Stimulated activated naive CD8-positive, alpha-beta T cell treated with anti-CD3 and anti-CD28 coated beads, Interleukin-15, amount 100 ng/mL, for 72 hours (primary cell): ENCODE data around the gene DAPL1.

ENCODE experiments used
- ATAC-seq: fragments of 150-1000 bp; cut with Tn5 transposase; 2 replicates; pipeline ENCODE4 v1.10.0; 2021; ENCODE audit warnings: mild to moderate bottlenecking, moderate library complexity
- DNase-seq, 2 donors: peaks; one replicate each; pipeline ENCODE4 v3.0.0; 2021 to 2022
- H3K27ac Mint-ChIP-seq, 2 donors: one replicate each; pipeline ENCODE4 v1.8.0; 2022; ENCODE audit warnings: mild to moderate bottlenecking in 2 of 2, mixed read lengths in 2 of 2, moderate library complexity in 2 of 2
- H3K27me3 Mint-ChIP-seq: one replicate; pipeline ENCODE4 v1.8.0; 2022; ENCODE audit warnings: mixed read lengths
- H3K4me1 Mint-ChIP-seq: one replicate; pipeline ENCODE4 v1.8.0; 2022; ENCODE audit warnings: mild to moderate bottlenecking, mixed read lengths
- H3K4me3 Mint-ChIP-seq, 2 donors: one replicate each; pipeline ENCODE4 v1.8.0; 2022; ENCODE audit warnings: mild to moderate bottlenecking in 2 of 2, mixed read lengths in 2 of 2, moderate library complexity in 1 of 2
- H3K9me3 Mint-ChIP-seq, 2 donors: one replicate each; pipeline ENCODE4 v1.8.0; 2022; ENCODE audit warnings: mixed read lengths in 2 of 2

Gene DAPL1, protein sequence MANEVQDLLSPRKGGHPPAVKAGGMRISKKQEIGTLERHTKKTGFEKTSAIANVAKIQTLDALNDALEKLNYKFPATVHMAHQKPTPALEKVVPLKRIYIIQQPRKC

DNA sequence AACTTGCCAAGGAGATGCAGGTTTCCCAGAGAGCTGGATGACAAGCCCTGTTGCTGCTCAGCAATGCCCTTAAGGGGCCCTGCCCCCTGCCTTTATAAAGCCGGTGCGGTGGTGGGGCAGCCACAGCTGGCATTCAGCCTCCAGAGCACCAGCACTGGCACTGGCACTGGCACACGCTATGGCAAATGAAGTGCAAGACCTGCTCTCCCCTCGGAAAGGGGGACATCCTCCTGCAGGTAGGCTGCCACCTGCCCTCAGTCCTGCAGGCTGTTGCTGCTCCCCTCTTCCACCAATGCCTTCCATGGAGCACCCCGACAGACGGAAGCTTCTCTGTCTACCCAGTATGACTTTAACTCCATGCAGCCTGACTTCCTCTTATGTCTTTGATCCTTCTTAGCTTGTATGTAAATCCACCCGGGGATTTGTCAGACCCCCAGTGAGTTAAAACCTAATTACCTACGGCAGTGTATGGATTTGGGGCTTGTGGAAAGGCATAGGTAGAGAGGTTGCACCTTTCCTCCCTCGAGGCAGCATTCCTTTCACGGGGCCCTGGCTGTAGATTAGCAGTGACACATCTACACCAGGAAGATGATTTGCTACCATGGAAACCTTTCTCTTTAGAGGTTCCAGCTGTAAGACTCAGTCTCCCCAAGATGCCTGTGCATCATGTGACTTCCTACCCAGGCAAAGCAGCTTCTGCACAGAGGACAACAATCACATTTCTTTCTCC lies at the start of gene DAPL1:
Gene DAPL1 (plus strand): TSS at position 123 of the 730 bp plus-strand sequence. CDS start 56 bp downstream, at position 179.
- H3K9me3 Mint-ChIP-seq = no peaks in the 10 kb centered on the region

GRCh38 chr2:158745866-158746382 lies 49.2 kb upstream of the DAPL1 start:
- Mint-ChIP-seq H3K27ac (no peak overlapping the region), H3K9me3 (no peaks in the 10 kb centered on the region), H3K4me3 (no peak overlapping the region), H3K4me1 (peaks cover 18% of the 10 kb centered on the region), H3K27me3 (peaks cover 55% of the 10 kb centered on the region)
- no peak for ATAC-seq
- no peak for DNase-seq

More for the DNA sequence above, at the start of gene DAPL1:
- DNase-seq (no peak), ATAC-seq (peak; percentile 23)
- Mint-ChIP-seq H3K4me1 (no peaks in the 10 kb centered on the region), H3K27ac (no peak within 1 kb of the TSS), H3K27me3 (peaks cover 33% of the 10 kb centered on the region), H3K4me3 (no peak within 1 kb of the TSS)

DNA sequence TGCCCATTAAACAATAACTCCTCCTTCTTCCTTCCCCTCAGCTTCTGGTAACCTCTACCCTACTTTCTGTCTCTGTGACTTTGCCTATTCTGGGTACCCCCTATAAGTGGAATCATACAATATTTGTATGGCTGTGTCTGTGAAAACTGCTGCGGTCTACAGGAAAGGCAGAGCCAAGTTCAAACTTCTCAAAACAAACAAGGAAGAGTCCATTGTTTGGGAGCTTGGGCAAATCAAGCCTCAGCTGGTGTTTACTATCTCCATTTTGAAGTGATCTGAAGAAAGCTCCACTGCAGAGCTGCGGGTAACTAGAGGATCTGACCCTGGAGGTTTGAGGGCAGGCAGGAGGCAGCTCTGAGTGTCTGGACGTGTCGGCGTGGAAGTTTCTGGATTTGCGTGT lies 48.6 kb upstream of the DAPL1 start:
- Mint-ChIP-seq H3K9me3 (no peaks in the 10 kb centered on the region), H3K27ac (no peak overlapping the region), H3K4me1 (peaks cover 18% of the 10 kb centered on the region), H3K4me3 (no peak overlapping the region), H3K27me3 (peaks cover 55% of the 10 kb centered on the region)
- ATAC-seq (no peak), DNase-seq (no peak)

GRCh38 chr2:158747281-158747680 lies 47.8 kb upstream of the DAPL1 start:
- ATAC-seq (no peak), DNase-seq (no peak)
- Mint-ChIP-seq H3K9me3 (no peaks in the 10 kb centered on the region), H3K27me3 (peaks cover 61% of the 10 kb centered on the region), H3K4me1 (peaks cover 18% of the 10 kb centered on the region), H3K4me3 (no peak overlapping the region), H3K27ac (no peak overlapping the region)

DNA sequence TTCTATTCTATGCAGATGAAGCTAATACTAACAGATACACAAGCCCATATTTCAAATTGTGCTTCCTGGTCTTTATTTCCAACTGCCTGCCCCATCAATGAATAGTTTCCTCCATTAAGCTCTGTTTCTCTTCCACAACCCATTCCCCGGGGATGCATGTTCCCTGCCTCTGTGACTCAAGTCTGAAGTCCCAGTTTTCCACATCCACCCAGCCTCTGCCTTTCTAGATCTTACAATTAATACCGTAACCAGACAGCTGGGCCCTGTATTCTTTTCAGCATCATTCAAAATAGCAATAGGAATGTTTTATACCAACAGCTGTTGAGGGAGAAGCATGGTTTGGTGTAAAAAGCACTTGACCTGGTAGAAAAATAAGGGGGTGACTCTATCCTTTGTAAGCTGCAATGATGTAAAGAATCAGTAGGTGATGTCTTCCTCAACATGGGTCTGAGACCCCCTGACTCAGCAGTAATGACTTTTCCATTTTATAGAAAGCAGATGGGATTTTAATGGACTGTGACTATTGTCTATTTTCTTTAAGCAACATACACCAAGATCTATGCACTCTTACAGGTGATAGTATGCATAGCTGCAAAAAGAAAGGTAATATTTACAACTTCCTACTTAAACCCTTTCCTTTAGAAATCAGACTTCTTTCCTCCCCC lies 46.1 kb upstream of the DAPL1 start:
- peaks cover 13% of the 10 kb centered on the region for H3K4me1 Mint-ChIP-seq
- no peak for ATAC-seq

GRCh38 chr2:158750458-158751125 lies 44.5 kb upstream of the DAPL1 start:
- DNase-seq (no peak), ATAC-seq (no peak)
- Mint-ChIP-seq H3K9me3 (no peaks in the 10 kb centered on the region), H3K27me3 (peaks cover 44% of the 10 kb centered on the region), H3K27ac (no peak overlapping the region), H3K4me3 (no peak overlapping the region), H3K4me1 (peaks cover 1% of the 10 kb centered on the region)

More for the DNA sequence above, 46.1 kb upstream of the DAPL1 start:
- H3K4me3 Mint-ChIP-seq = no peak overlapping the region
- DNase-seq = no peak
- H3K27ac Mint-ChIP-seq = no peak overlapping the region
- peaks cover 59% of the 10 kb centered on the region for H3K27me3 Mint-ChIP-seq
- H3K9me3 Mint-ChIP-seq = no peaks in the 10 kb centered on the region

DNA sequence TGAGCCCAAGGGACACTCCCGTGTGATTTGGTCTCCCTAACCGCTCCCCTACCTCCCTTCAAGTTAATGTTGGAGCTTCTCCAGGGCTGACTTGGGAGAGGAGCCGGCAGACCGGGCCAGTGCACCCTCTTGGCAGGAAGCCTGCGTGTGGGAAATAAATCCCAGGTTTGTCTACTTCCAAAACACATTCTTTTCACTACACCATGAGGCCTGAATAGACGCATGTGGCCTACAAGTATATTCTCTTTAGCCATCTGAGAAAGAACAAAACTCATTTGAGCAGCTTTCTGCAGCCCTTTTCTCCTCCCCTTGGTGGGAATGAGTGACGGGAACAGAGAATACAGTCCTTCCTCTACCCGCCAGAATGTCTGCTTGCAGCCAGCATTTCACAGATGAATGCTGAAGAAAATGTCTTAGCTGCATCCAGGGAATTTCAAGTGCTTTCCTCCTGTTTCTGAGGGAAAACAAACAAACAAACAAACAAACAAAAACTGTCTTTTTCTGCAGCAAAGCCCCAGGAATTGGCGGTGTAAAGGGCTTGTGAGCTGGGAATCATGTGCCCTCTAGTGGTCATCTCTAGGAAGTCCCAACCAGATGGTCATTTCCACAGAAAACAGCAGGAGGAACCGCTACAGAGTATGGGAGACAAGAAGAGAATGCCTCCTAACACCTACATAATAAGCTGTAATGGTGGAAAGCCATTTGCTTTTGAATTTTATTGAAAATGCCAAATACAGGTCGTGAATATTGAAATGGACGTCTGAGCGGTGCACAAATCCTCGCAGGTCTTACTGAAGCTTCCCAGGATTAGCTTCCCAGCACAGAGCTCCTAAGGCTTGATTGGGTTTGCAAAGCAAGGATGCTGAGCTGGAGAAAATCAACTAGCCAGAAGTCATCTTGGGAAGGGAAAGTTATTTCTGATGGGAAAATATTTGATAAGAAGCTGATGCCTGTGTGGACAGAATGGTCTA lies 41.2 kb upstream of the DAPL1 start:
- no peaks in the 10 kb centered on the region for H3K4me1 Mint-ChIP-seq
- DNase-seq (peak; percentile 13 to 17), ATAC-seq (peak; percentile 57)
- H3K9me3 Mint-ChIP-seq = no peaks in the 10 kb centered on the region
- H3K4me3 Mint-ChIP-seq = no peak overlapping the region
- H3K27ac Mint-ChIP-seq = no peak overlapping the region
- peaks cover 18% of the 10 kb centered on the region for H3K27me3 Mint-ChIP-seq

- H3K27me3 Mint-ChIP-seq = peaks cover 7% of the 10 kb centered on the region
- H3K9me3 Mint-ChIP-seq = no peaks in the 10 kb centered on the region
- ATAC-seq = no peak
- DNase-seq = no peak
- no peak overlapping the region for H3K4me3 Mint-ChIP-seq
- H3K4me1 Mint-ChIP-seq = no peaks in the 10 kb centered on the region
- H3K27ac Mint-ChIP-seq = no peak overlapping the region
Observed at GRCh38 chr2:158755310-158756087, 39.6 kb upstream of the DAPL1 start.

- H3K27me3 Mint-ChIP-seq = peaks cover 7% of the 10 kb centered on the region
- no peak overlapping the region for H3K4me3 Mint-ChIP-seq
- no peaks in the 10 kb centered on the region for H3K4me1 Mint-ChIP-seq
- ATAC-seq = no peak
- DNase-seq = no peak
- H3K27ac Mint-ChIP-seq = no peak overlapping the region
- no peaks in the 10 kb centered on the region for H3K9me3 Mint-ChIP-seq
Observed at GRCh38 chr2:158756331-158756730, 38.8 kb upstream of the DAPL1 start.

DNA sequence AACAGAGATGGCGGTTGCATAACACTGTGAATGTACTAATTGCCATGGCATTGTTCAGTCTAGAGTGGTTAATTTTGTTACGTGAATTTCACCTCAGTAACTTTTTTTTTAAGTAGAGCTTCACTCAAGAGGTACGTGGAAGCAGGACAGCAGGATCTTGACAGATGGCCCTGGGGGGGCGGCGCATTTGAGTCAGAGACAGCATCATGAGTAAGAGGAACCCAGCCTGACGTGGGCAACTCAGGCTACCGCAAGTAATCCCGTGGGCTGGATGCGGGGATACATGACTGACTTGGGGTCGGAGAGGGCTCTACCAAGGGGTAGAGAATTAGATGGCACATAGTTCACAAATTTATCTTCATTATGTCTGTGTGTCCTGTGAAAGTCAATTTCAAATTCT lies 38.1 kb upstream of the DAPL1 start:
- peaks cover 5% of the 10 kb centered on the region for H3K27me3 Mint-ChIP-seq
- no peak for ATAC-seq
- no peak overlapping the region for H3K4me3 Mint-ChIP-seq
- H3K9me3 Mint-ChIP-seq = no peaks in the 10 kb centered on the region
- no peak for DNase-seq
- H3K27ac Mint-ChIP-seq = no peak overlapping the region
- no peaks in the 10 kb centered on the region for H3K4me1 Mint-ChIP-seq

- Mint-ChIP-seq H3K27ac (no peak overlapping the region), H3K27me3 (no peaks in the 10 kb centered on the region), H3K9me3 (no peaks in the 10 kb centered on the region), H3K4me1 (no peaks in the 10 kb centered on the region), H3K4me3 (no peak overlapping the region)
- no peak for ATAC-seq
- no peak for DNase-seq
Observed at GRCh38 chr2:158760887-158761286, 34.2 kb upstream of the DAPL1 start.

GRCh38 chr2:158761621-158762020 lies 33.5 kb upstream of the DAPL1 start:
- DNase-seq = no peak
- no peak overlapping the region for H3K27ac Mint-ChIP-seq
- no peaks in the 10 kb centered on the region for H3K9me3 Mint-ChIP-seq
- no peak overlapping the region for H3K4me3 Mint-ChIP-seq
- ATAC-seq = no peak
- H3K27me3 Mint-ChIP-seq = no peaks in the 10 kb centered on the region
- H3K4me1 Mint-ChIP-seq = no peaks in the 10 kb centered on the region

GRCh38 chr2:158762336-158762735 lies 32.8 kb upstream of the DAPL1 start:
- Mint-ChIP-seq H3K27me3 (no peaks in the 10 kb centered on the region), H3K4me1 (no peaks in the 10 kb centered on the region), H3K27ac (no peak overlapping the region), H3K9me3 (no peaks in the 10 kb centered on the region), H3K4me3 (no peak overlapping the region)
- ATAC-seq = no peak
- DNase-seq = no peak

DNA sequence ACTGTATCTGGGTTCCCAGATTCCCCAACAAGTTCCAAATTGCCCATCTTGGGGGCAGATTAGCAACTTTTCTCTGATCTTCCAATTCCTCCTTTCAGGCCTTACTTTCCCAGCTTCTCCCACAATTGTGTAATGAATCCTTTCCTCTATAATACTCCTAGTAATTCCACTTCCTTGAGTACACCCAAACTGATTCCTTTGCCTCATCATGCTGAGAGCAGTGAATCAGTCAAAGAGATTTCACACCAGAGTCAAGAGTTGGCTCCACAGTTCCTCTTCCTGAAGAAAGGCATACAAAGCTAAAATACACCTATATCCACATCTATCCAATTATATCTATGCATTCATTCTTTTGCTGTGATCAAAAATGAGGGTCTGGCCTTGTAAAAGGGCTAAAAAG lies 28.6 kb upstream of the DAPL1 start:
- H3K4me3 Mint-ChIP-seq = no peak overlapping the region
- DNase-seq = no peak
- no peaks in the 10 kb centered on the region for H3K9me3 Mint-ChIP-seq
- H3K4me1 Mint-ChIP-seq = no peaks in the 10 kb centered on the region
- peaks cover 8% of the 10 kb centered on the region for H3K27me3 Mint-ChIP-seq
- peak overlapping the region in 1 of 2 donors; percentile 43 for H3K27ac Mint-ChIP-seq
- no peak for ATAC-seq
